Right lobe of liver (tissue), 6 donors: ENCODE measurements around the gene SH2B2. TPM values are rescaled to one million over a fixed set of nuclear protein-coding genes. Genes with fewer than 3 reads are reported as not detected.
A peak's percentile ranks its signal among the peaks of the same experiment; 100 is the strongest.

Experiments used
- ATAC-seq, 4 donors: fragments of 200-7000 bp; cut with Tn5 transposase; one replicate each; pipeline ENCODE4 v1.9.1; 2020; ENCODE audit warnings: mild to moderate bottlenecking in 4 of 4, moderate library complexity in 4 of 4
- DNase-seq, 3 donors: peaks; one replicate each; pipeline ENCODE4 v3.0.0-alpha.2; 2020
- H3K27ac ChIP-seq, 3 donors: fragments of 200-600 bp; one replicate each; pipeline ENCODE4 v1.8.0; 2022
- H3K27me3 ChIP-seq, 2 donors: fragments of 200-600 bp; one replicate each; pipeline ENCODE4 v1.8.0; 2022
- H3K36me3 ChIP-seq, 4 donors: fragments of 200-600 bp; sonication (generic) in 1 of 4; one replicate each; pipeline versions ENCODE4 v1.5.1 to v1.8.0; 2017 to 2022; ENCODE audit warnings: control low read depth in 1 of 4
- H3K4me1 ChIP-seq, 4 donors: fragments of 200-600 bp; sonication (generic) in 1 of 4; one replicate each; pipeline versions ENCODE4 v1.5.1 to v1.8.0; 2017 to 2022; ENCODE audit warnings: control low read depth in 1 of 4
- H3K4me3 ChIP-seq, 3 donors: fragments of 200-600 bp; one replicate each; pipeline ENCODE4 v1.8.0; 2022
- H3K9me3 ChIP-seq, 4 donors: fragments of 200-600 bp; sonication (generic) in 1 of 4; one replicate each; pipeline versions ENCODE4 v1.5.1 to v1.8.0; 2017 to 2022; ENCODE audit warnings: control low read depth in 1 of 4
- POLR2A ChIP-seq: fragments of 450-650 bp; IDR thresholded peaks from one replicate; pipeline ENCODE4 v1.6.1; 2017; ENCODE audit warnings: antibody characterized with exemption, mild to moderate bottlenecking
- WGBS: methylation state at CpG from one replicate; pipeline ENCODE4 v1.1.6; 2018; ENCODE audit warnings: low coverage, low lambda C conversion rate; ENCODE audit not compliant: insufficient coverage; ENCODE audit errors: missing lambda C conversion rate; 5-methylcytosine and 5-hydroxymethylcytosine counted together
- intact Hi-C, 2 donors: fragments of 100-400 bp; cut with DNase I; formaldehyde crosslinking; loops; one replicate each; pipeline versions ENCODE4 v1.11.2 to v1.14.1; 2022
- total RNA-seq, 6 experiments: library from RNA; depleted of rRNA in 2 of 6; stranded (reverse); fragments of >200 nt in 2 of 6; fragmentation: NEBNext Ultra II Directional in 3 of 6; extraction: Animal tissue kit (Norgen Biotek cat#: 25700) in 3 of 6; gene quantifications; one replicate each; pipeline versions ENCODE4 v1.1.0 to v1.2.4, GENCODE V29; 2016 to 2023
- TF ChIP-seq, protein P1 (sequence below), 4 donors: fragments of 200-600 bp in 3 of 4; fragments of 450-650 bp in 1 of 4; IDR thresholded peaks; one replicate each; pipeline versions ENCODE4 v1.5.1 to v1.8.0; 2016 to 2022; ENCODE audit warnings: antibody characterized with exemption in 4 of 4, mild to moderate bottlenecking in 2 of 4
- donor health status: DM: no; HTN: yes; CAD: no.
- donor health status: DM: no; HTN: no; CAD: no.
- donor health status: DM: no; HTN: no; CAD: no.
- donor health status: DM: no; HTN: yes; CAD: no.
- donor health status: DM: no; HTN: yes; CAD: no.

Gene SH2B2
- total RNA-seq, 6 experiments from 2014 or later: 1.7 to 3.1 (median 2.6) TPM

DNA sequence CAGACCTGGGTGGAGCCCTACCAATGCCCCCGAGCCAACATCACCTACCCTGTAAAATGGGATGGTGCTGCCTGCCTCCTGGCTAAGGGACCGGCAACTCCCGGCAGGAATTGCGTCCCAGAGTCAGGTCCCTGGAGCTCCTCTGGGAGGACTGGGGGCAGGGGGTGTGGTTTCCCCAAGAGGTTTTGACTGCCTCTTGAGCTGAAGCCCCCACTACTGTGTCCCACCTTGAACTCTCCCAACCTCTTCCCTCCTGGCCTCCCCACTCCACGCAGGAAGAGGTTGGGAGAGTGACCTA is 1.3 kb downstream of the SH2B2 start:
- Histone ChIP-seq H3K27me3 (no peaks in the 10 kb centered on the region), H3K36me3 (no peaks in the 10 kb centered on the region), H3K4me3 (peak overlapping the region; percentile 61 to 80 (median 65)), H3K9me3 (no peaks in the 10 kb centered on the region), H3K27ac (peak overlapping the region in 1 of 3 donors; percentile 24), H3K4me1 (peaks cover 0 to 13% (median 0%) of the 10 kb centered on the region in 4 donors)
- WGBS: 0% methylated on average over 1 of the region's 5 CpGs
- TF ChIP-seq, protein P1, sequence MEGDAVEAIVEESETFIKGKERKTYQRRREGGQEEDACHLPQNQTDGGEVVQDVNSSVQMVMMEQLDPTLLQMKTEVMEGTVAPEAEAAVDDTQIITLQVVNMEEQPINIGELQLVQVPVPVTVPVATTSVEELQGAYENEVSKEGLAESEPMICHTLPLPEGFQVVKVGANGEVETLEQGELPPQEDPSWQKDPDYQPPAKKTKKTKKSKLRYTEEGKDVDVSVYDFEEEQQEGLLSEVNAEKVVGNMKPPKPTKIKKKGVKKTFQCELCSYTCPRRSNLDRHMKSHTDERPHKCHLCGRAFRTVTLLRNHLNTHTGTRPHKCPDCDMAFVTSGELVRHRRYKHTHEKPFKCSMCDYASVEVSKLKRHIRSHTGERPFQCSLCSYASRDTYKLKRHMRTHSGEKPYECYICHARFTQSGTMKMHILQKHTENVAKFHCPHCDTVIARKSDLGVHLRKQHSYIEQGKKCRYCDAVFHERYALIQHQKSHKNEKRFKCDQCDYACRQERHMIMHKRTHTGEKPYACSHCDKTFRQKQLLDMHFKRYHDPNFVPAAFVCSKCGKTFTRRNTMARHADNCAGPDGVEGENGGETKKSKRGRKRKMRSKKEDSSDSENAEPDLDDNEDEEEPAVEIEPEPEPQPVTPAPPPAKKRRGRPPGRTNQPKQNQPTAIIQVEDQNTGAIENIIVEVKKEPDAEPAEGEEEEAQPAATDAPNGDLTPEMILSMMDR (IDR thresholded peaks at IDR 0.05): no peak
- no peak for TF ChIP-seq POLR2A
- DNase-seq: no peak
- intact Hi-C loops: no loop called here
- ATAC-seq: no peak

DNA sequence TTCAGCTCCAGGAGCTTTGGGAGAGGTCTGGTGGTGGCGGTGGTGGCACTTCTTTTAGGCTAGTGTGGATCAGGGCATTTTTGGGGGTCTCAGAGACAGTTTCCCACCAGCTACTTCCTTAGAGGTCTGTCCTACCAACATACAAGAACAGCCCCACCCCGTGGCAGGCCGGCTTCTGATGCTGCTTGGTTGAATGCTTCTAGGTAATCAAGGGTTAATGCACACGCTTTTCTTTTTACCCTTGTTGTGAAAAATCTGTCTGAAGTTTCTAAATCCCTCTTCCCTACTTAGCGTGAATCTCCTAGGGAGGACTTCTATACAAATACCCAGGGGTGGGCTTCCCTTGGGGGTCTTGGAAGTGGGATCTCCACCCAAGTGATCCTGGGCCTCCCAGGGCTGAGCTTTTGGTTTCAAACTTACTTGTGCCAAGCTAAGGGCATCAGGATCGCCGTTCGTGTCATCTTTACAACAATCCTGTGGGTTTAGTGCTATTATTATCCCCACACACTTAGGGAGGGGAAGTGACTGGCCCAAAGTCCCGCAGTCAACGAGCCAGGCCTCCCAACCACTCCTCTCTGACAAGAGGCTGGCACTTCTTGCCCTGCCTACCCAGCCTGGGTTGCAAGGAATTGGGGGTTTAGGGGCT is 1.7 kb downstream of the SH2B2 start:
- ATAC-seq: no peak
- Histone ChIP-seq H3K4me3 (no peak overlapping the region), H3K27ac (no peak overlapping the region), H3K36me3 (no peaks in the 10 kb centered on the region), H3K27me3 (no peaks in the 10 kb centered on the region), H3K9me3 (no peaks in the 10 kb centered on the region), H3K4me1 (peaks cover 0 to 13% (median 0%) of the 10 kb centered on the region in 4 donors)
- 51% methylated on average over 3 of the region's 10 CpGs for WGBS
- DNase-seq: no peak
- TF ChIP-seq, protein P1 (IDR thresholded peaks at IDR 0.05): no peak
- TF ChIP-seq POLR2A: no peak
- intact Hi-C loops: no loop called here

DNA sequence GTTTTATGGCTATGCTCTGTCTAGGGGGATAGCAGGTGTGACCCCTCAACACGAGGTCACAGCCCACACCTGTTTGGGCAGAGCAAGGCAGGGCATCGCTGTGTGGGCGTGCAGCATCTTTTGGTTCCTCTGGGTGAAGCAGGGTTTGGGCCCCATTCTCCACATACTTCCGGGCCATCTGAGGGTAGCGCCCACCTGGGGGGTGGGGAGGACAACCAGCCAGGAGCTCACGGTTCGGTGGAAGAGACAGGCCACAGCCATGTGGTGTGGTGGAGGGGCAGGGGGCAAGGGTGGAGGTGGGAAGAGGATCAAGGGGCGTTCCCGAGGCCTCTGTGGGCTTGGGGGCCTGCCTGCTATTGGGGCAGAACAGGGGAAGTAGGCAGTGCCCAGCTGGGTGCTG is 2.4 kb downstream of the SH2B2 start:
- H3K27ac ChIP-seq: no peak overlapping the region
- intact Hi-C loops: no loop called here
- 76% methylated on average over 4 of the region's 9 CpGs for WGBS
- H3K36me3 ChIP-seq: no peaks in the 10 kb centered on the region
- ATAC-seq (no peak), DNase-seq (no peak)
- H3K4me3 ChIP-seq: no peak overlapping the region
- H3K4me1 ChIP-seq: peaks cover 0 to 13% (median 0%) of the 10 kb centered on the region in 4 donors
- no peaks in the 10 kb centered on the region for H3K9me3 ChIP-seq
- TF ChIP-seq, protein P1 (IDR thresholded peaks at IDR 0.05): no peak
- TF ChIP-seq POLR2A: no peak
- no peaks in the 10 kb centered on the region for H3K27me3 ChIP-seq

DNA sequence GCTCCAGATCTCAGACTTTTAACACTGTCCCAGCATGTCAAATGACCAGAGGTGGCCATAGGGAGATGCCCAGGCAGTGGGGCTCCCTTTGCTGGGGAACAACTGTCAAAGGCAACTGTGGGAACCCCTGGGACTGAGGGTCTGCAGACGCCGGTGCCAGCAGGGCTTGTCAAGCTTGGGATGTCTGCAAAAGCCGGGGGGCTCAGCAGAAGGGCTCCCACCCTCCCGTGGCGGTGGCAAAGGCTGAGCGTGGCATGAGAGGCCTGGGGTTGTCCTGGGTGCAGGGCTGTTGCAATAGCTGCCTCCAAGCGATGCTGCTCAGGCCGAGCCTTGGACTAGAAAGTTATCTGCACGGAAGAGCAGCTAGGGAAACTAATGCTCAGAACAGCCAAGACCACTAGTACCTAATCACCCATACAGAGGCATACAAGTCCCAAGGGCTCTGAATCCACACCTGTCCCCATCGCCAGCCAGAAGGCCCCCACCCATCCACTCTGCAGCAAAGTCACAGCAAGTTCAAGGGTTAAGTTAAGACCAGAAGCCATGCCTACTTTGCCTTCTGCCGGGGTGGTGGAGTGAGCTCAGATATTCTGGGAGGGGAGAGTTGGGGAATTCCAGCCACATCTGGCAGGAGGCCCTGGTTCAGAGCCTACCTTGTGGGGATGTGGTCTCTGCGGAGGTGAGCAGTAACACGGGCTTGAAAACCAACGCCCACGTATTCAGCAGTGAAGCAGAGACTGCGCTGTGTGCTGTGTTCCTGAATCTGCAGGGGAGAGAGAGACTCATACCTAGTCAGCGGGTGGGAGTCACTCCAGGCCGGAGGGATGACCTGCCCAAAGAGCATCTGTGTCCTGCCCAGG is 4.6 kb downstream of the SH2B2 start:
- 22% methylated on average over 3 of the region's 18 CpGs for WGBS
- Histone ChIP-seq H3K27me3 (no peaks in the 10 kb centered on the region), H3K4me1 (peaks cover 0 to 8% (median 0%) of the 10 kb centered on the region in 4 donors), H3K4me3 (no peak overlapping the region), H3K36me3 (no peaks in the 10 kb centered on the region), H3K9me3 (no peaks in the 10 kb centered on the region), H3K27ac (no peak overlapping the region)
- TF ChIP-seq, protein P1 (IDR thresholded peaks at IDR 0.05): no peak
- TF ChIP-seq POLR2A: no peak
- intact Hi-C loops: no loop called here
- DNase-seq (no peak), ATAC-seq (no peak)
